ENCODE results near the gene LEPROT.

The LEPROT gene

DNA sequence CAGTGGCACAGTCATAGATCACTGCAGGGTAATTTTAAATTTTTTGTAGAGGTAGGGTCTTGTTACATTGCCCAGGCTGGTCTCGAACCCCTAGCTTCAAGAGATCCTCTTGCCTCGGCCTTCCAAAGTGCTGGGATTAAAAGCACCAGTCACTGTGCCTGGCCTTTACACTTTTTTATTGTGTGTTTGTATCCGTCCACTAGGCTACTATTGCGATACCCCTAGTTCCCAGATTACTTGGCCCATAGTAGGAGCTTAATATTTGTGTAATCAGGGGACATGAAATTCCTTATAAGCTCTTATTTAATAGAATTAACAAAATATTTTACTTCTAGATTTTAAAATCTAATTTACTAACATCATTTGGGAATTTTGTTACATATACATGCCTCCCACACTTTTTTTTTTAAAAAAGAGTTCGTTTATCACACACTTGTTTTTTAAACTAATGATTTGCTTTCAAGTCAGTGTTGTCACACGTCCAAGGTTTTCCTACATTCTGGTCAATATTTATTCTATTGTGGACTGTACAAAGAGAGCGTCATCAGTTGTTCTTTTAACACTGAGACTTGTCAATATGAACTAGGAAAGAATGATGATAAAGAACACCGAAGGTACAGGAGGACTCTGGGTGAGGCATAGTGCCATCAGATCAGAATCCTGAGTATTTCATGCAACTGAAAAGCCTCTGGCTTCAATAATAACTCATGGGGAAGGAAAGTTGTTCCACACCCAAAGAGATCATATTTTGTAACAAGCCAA lies 63.7 kb downstream of the LEPROT start:
- Histone ChIP-seq H3K9ac (no peak overlapping the region), H3K27ac (no peak overlapping the region), H3K9me3 (no peaks in the 10 kb centered on the region), H4K20me1 (no peaks in the 10 kb centered on the region), H3K4me3 (no peak overlapping the region), H3K36me3 (no peaks in the 10 kb centered on the region), H3K4me1 (no peaks in the 10 kb centered on the region), H3K27me3 (no peaks in the 10 kb centered on the region), H3K4me2 (no peak overlapping the region)
- TF ChIP-seq Cebpa-rat (IDR thresholded peaks at IDR 0.05): no peak
